ENCODE data around the gene VAMP2.
A peak's percentile ranks its signal among the peaks of the same experiment; 100 is the strongest.

VAMP2 gene, protein sequence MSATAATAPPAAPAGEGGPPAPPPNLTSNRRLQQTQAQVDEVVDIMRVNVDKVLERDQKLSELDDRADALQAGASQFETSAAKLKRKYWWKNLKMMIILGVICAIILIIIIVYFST

DNA sequence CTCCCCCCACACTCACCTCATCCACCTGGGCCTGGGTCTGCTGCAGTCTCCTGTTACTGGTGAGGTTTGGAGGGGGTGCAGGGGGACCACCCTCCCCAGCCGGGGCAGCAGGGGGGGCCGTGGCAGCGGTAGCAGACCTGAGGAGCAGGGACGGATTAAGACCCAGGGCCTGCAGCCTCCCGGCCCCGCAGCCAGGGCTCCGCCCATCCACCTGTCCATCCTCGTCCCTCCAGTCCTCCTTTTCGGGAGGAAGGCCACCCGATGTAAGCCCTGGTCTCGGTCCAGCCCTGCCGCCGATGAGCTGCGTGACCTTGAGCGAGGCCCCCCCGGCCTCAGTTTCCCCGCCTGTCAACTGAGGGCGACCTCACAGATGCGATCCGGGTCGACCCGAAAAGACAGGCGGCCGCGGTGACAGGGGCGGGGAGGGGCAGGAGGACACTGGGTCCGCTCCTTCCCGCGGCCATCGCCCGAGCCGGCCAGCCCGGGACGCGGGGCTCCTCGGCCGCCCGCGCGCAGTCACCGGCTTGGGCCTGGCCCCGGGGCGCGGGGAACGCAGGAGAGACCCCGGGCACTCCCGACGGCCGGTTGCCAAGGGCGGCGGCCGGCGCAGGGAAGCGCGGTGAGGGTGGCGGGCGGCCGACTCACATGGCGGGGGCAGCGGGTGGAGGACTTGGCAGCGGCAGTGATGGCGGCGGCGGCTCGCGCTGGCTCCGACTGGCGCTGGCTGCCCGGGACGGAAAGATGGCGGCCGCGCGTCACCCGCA is at the start of gene VAMP2:
TSS of gene VAMP2 (minus strand) at position 716 of the 764 bp plus-strand sequence. CDS start at position 647, 69 bp downstream.
- TF ChIP-seq, protein P1, sequence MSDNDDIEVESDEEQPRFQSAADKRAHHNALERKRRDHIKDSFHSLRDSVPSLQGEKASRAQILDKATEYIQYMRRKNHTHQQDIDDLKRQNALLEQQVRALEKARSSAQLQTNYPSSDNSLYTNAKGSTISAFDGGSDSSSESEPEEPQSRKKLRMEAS (IDR thresholded peaks at IDR 0.05), result peak; percentile 25; the same call in 1 of the 2 replicates
- 0 out of 2 replicates have a peak, but pooled peaks have one; percentile 16 for TF ChIP-seq EGR1 (IDR thresholded peaks at IDR 0.05)
- TF ChIP-seq TAF1 (IDR thresholded peaks at IDR 0.05; ENCODE audit: low read depth), result peak; percentile 65; the same call in 1 of the 2 replicates
- no peak for TF ChIP-seq TEAD4 (IDR thresholded peaks at IDR 0.05)
- TF ChIP-seq CREB1 (IDR thresholded peaks at IDR 0.05; ENCODE audit: low read depth), result no peak
- 0 out of 2 replicates have a peak, but pooled peaks have one; percentile 28 for TF ChIP-seq ZBTB7A (IDR thresholded peaks at IDR 0.05; ENCODE audit: low read depth)
- TF ChIP-seq NFIC (IDR thresholded peaks at IDR 0.05), result peak; percentile 26; the same call in 1 of the 2 replicates
- no peak for TF ChIP-seq FOXM1 (IDR thresholded peaks at IDR 0.05; ENCODE audit: borderline replicate concordance, low read depth)
- no peak for TF ChIP-seq RAD21 (IDR thresholded peaks at IDR 0.05; ENCODE audit: low read depth)
- no peak for TF ChIP-seq TCF12 (IDR thresholded peaks at IDR 0.05; ENCODE audit: low read depth)
- peak; percentile 92 for TF ChIP-seq YY1 (IDR thresholded peaks at IDR 0.05; ENCODE audit: low read depth)

DNA sequence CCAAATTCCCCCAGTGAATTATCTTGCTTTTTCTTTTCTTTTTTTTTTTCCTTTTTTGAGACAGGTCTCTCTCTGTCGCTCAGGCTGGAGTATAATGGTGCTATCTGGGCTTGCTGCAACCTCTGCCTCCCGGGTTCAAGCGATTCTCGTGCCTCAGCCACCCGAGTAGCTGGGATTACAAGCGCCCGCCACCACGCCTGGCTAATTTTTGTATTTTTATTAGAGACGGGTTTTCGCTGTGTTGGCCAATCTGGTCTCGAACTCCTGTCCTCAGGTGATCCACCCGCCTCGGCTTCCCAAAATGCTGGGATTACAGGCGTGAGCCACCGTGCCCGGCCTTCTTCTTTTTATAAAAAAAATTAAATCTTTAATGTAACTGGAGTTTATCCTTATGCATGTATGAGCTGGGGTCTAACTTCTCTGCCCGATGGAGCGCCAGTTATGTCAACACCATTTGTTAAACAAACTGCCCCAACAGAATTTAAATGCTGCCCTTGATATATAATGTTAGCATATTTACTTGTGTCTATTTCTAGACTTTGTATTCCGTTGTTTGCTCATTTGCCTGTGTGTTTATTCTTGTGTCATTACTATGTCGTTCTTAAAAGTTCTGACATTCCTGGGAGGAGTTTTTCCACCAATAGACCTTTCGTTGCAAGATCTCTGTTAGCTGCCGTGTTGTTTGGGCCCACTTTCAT is 48.2 kb upstream of the VAMP2 start:
- TF ChIP-seq TCF12 (IDR thresholded peaks at IDR 0.05; ENCODE audit: low read depth) (no peak), YY1 (IDR thresholded peaks at IDR 0.05; ENCODE audit: low read depth) (no peak), TEAD4 (IDR thresholded peaks at IDR 0.05) (no peak), EP300 (IDR thresholded peaks at IDR 0.05; ENCODE audit: borderline replicate concordance) (no peak), CREB1 (IDR thresholded peaks at IDR 0.05; ENCODE audit: low read depth) (0 out of 2 replicates have a peak, but pooled peaks have one; percentile 4)
- TF ChIP-seq, protein P2, sequence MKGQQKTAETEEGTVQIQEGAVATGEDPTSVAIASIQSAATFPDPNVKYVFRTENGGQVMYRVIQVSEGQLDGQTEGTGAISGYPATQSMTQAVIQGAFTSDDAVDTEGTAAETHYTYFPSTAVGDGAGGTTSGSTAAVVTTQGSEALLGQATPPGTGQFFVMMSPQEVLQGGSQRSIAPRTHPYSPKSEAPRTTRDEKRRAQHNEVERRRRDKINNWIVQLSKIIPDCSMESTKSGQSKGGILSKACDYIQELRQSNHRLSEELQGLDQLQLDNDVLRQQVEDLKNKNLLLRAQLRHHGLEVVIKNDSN (IDR thresholded peaks at IDR 0.05), result no peak
- TF ChIP-seq, protein P3, sequence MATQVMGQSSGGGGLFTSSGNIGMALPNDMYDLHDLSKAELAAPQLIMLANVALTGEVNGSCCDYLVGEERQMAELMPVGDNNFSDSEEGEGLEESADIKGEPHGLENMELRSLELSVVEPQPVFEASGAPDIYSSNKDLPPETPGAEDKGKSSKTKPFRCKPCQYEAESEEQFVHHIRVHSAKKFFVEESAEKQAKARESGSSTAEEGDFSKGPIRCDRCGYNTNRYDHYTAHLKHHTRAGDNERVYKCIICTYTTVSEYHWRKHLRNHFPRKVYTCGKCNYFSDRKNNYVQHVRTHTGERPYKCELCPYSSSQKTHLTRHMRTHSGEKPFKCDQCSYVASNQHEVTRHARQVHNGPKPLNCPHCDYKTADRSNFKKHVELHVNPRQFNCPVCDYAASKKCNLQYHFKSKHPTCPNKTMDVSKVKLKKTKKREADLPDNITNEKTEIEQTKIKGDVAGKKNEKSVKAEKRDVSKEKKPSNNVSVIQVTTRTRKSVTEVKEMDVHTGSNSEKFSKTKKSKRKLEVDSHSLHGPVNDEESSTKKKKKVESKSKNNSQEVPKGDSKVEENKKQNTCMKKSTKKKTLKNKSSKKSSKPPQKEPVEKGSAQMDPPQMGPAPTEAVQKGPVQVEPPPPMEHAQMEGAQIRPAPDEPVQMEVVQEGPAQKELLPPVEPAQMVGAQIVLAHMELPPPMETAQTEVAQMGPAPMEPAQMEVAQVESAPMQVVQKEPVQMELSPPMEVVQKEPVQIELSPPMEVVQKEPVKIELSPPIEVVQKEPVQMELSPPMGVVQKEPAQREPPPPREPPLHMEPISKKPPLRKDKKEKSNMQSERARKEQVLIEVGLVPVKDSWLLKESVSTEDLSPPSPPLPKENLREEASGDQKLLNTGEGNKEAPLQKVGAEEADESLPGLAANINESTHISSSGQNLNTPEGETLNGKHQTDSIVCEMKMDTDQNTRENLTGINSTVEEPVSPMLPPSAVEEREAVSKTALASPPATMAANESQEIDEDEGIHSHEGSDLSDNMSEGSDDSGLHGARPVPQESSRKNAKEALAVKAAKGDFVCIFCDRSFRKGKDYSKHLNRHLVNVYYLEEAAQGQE (IDR thresholded peaks at IDR 0.05; ENCODE audit: low read depth), result no peak

DNA sequence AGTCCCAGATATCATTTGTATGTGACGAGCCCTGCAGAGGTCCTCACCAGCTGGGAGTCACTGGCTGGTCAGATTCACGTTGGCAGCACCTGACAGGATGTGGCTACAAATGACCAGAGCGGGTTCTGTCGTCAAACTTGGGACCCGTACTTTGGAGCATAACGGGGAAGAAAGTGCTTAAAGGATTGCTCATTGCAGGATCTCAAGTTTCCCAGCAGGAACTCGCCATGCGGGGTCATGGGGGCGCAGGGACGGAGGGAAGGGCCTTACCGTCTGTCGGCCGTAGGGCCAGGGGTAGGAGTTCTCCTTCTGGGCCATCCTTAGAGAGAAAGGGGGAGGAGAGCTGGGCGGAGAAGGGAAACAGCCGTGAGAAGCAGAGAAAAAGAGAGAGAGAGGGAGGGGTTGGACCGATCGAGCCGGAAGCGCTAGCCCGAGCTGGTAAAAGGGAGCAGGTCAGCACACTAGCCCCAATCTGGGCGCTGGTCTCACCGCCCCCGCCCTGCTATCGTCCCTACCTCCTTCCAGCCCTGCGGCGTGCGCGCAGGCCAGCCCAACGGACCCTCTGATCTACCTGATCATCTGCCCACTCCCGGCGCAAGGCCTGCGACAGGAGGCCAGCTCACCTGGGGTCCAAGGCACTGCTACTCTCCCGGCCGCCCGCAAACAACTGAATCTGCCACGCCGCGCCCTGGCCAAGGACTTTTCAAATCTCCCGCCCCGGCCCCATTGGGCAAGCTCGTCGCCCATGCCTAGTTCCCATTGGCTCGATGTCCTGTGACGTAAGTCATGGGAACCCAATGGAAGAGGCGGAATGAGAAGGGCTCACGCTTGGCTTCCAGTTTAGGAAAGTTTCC is 47.4 kb upstream of the VAMP2 start, which contains the start of gene AURKB:
TSS of gene AURKB (minus strand) at position 669 of the 854 bp plus-strand sequence. CDS start at position 318, 351 bp downstream.
- TF ChIP-seq CREB1 (IDR thresholded peaks at IDR 0.05; ENCODE audit: low read depth), result peak; percentile 67; the same call in 1 of the 2 replicates
- TF ChIP-seq, protein P2 (IDR thresholded peaks at IDR 0.05), result peak; percentile 66
- peak; percentile 73 for TF ChIP-seq EGR1 (IDR thresholded peaks at IDR 0.05)
- TF ChIP-seq TAF1 (IDR thresholded peaks at IDR 0.05; ENCODE audit: low read depth), result peak; percentile 84
- TF ChIP-seq TCF12 (IDR thresholded peaks at IDR 0.05; ENCODE audit: low read depth), result peak; percentile 47
- TF ChIP-seq TEAD4 (IDR thresholded peaks at IDR 0.05), result no peak
- TF ChIP-seq, protein P1 (IDR thresholded peaks at IDR 0.05), result peak; percentile 98
- TF ChIP-seq YY1 (IDR thresholded peaks at IDR 0.05; ENCODE audit: low read depth), result no peak
- peak; percentile 95 for TF ChIP-seq FOXM1 (IDR thresholded peaks at IDR 0.05; ENCODE audit: borderline replicate concordance, low read depth)
- TF ChIP-seq, protein P3 (IDR thresholded peaks at IDR 0.05; ENCODE audit: low read depth), result no peak

DNA sequence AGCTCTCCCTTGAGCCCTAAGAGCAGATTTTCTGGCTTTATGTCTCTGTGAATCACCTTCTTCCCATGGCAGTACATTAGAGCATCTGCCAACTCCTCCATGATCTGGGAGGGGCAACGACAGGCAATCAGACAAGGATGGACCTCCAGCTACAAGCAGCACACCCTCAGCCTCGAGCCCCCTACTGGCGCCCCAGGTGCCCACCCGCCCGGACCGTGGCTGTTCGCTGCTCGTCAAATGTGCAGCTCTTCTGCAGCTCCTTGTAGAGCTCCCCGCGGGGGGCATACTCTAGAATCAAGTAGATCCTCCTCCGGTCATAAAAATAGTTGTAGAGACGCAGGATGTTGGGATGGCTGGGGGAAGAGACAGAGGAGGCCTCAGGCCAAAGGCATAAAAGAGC is 43.8 kb upstream of the VAMP2 start:
- TF ChIP-seq CEBPB (IDR thresholded peaks at IDR 0.05), result no peak
- no peak for TF ChIP-seq EP300 (IDR thresholded peaks at IDR 0.05; ENCODE audit: borderline replicate concordance)
- no peak for TF ChIP-seq TAF1 (IDR thresholded peaks at IDR 0.05; ENCODE audit: low read depth)
- TF ChIP-seq CREB1 (IDR thresholded peaks at IDR 0.05; ENCODE audit: low read depth), result no peak
- no peak for TF ChIP-seq TEAD4 (IDR thresholded peaks at IDR 0.05)
- no peak for TF ChIP-seq EGR1 (IDR thresholded peaks at IDR 0.05)
- TF ChIP-seq YY1 (IDR thresholded peaks at IDR 0.05; ENCODE audit: low read depth), result no peak
- TF ChIP-seq ZBTB7A (IDR thresholded peaks at IDR 0.05; ENCODE audit: low read depth), result no peak
- no peak for TF ChIP-seq FOXM1 (IDR thresholded peaks at IDR 0.05; ENCODE audit: borderline replicate concordance, low read depth)
